NCI-H1105 (cell line): ENCODE results near the gene KLHDC7A.

Experiments used
- DNase-seq: peaks from one replicate; lab custom pipeline; 2025; lab: John Stamatoyannopoulos, UW

Gene KLHDC7A

GRCh38 chr1:18508084-18508483 lies 27.4 kb downstream of the KLHDC7A start:
- no peak for DNase-seq

GRCh38 chr1:18511149-18511873 lies 30.6 kb downstream of the KLHDC7A start:
- no peak for DNase-seq

- peak; percentile 96 for DNase-seq
Observed at GRCh38 chr1:18511874-18512150, 31.1 kb downstream of the KLHDC7A start.

GRCh38 chr1:18512883-18513282 lies 32.2 kb downstream of the KLHDC7A start:
- DNase-seq, result no peak

- no peak for DNase-seq
Observed at GRCh38 chr1:18513995-18514394, 33.3 kb downstream of the KLHDC7A start.

- DNase-seq, result no peak
Observed at GRCh38 chr1:18515120-18515667, 34.5 kb downstream of the KLHDC7A start.

- no peak for DNase-seq
Observed at GRCh38 chr1:18516473-18516872, 35.7 kb downstream of the KLHDC7A start.

- no peak for DNase-seq
Observed at GRCh38 chr1:18526436-18527275, 45.9 kb downstream of the KLHDC7A start.

- no peak for DNase-seq
Observed at GRCh38 chr1:18527514-18527913, 46.8 kb downstream of the KLHDC7A start.

- DNase-seq, result no peak
Observed at GRCh38 chr1:18527921-18528320, 47.2 kb downstream of the KLHDC7A start.

GRCh38 chr1:18528616-18529015 lies 47.9 kb downstream of the KLHDC7A start:
- DNase-seq, result no peak

- no peak for DNase-seq
Observed at GRCh38 chr1:18529714-18530113, 49.0 kb downstream of the KLHDC7A start.

- no peak for DNase-seq
Observed at GRCh38 chr1:18530587-18531502, 50.1 kb downstream of the KLHDC7A start.

- no peak for DNase-seq
Observed at GRCh38 chr1:18531503-18531845, 50.7 kb downstream of the KLHDC7A start.

- DNase-seq, result no peak
Observed at GRCh38 chr1:18532390-18533170, 51.9 kb downstream of the KLHDC7A start.

GRCh38 chr1:18533259-18533658 lies 52.5 kb downstream of the KLHDC7A start:
- no peak for DNase-seq

GRCh38 chr1:18534810-18535205 lies 54.1 kb downstream of the KLHDC7A start:
- DNase-seq, result no peak
